ENCODE data around the gene TBX4. TPM values are rescaled to one million over a fixed set of nuclear protein-coding genes. Genes with fewer than 3 reads are reported as not detected.

Gene TBX4
- total and polyA plus RNA-seq, 2 experiments from 2014 or later = not detected

- Histone ChIP-seq H4K20me1 (ENCODE audit: insufficient read depth) (no peaks in the 10 kb centered on the region), H3K4me1 (ENCODE audit: insufficient read depth) (peaks cover 8% of the 10 kb centered on the region; the same call in 1 of the 2 replicates), H3K4me3 (peak overlapping the region; percentile 75), H3K9me3 (ENCODE audit: low read depth) (no peaks in the 10 kb centered on the region), H2AFZ (peak overlapping the region; percentile 95), H3F3A (ENCODE audit: insufficient read depth) (peaks cover 7% of the 10 kb centered on the region; the same call in 1 of the 2 replicates), H3K9me2 (ENCODE audit: insufficient read depth) (no peaks in the 10 kb centered on the region), H3K4me2 (ENCODE audit: unreplicated experiment) (peak overlapping the region; percentile 87), H3K27ac (peak overlapping the region; percentile 55; the same call in 1 of the 2 replicates), H3K36me3 (ENCODE audit: low read depth) (no peaks in the 10 kb centered on the region), H3K9ac (peak overlapping the region; percentile 79), H3K79me2 (ENCODE audit: insufficient read depth) (no peaks in the 10 kb centered on the region), H3K27me3 (replicated peaks; ENCODE audit: insufficient read depth) (no peaks in the 10 kb centered on the region; the same call in 1 of the 2 replicates)
- TF ChIP-seq EZH2 (IDR thresholded peaks at IDR 0.05; ENCODE audit: insufficient read depth, poor library complexity, severe bottlenecking) (no peak), EZH2phosphoT487 (IDR thresholded peaks at IDR 0.05; ENCODE audit: insufficient read depth, low read depth) (no peak)
- DNase-seq = no peak
- WGBS, 2 experiments (ENCODE audit: low coverage in 1 of 2, low lambda C conversion rate in 2 of 2, missing lambda C conversion rate in 2 of 2) = 28 to 32% methylated on average over 28 to 38 of the region's 38 CpGs
- in situ Hi-C loops (cut with MboI) = no loop called here
Observed at GRCh38 chr17:61412860-61413660, 39.2 kb upstream of the TBX4 start.

GRCh38 chr17:61413661-61414126 lies 38.5 kb upstream of the TBX4 start:
- TF ChIP-seq EZH2 (IDR thresholded peaks at IDR 0.05; ENCODE audit: insufficient read depth, poor library complexity, severe bottlenecking) (no peak), EZH2phosphoT487 (IDR thresholded peaks at IDR 0.05; ENCODE audit: insufficient read depth, low read depth) (no peak)
- DNase-seq = no peak
- Histone ChIP-seq H4K20me1 (ENCODE audit: insufficient read depth) (no peaks in the 10 kb centered on the region), H3K36me3 (ENCODE audit: low read depth) (no peaks in the 10 kb centered on the region), H3K27me3 (replicated peaks; ENCODE audit: insufficient read depth) (no peaks in the 10 kb centered on the region; the same call in 1 of the 2 replicates), H3K4me3 (no peak overlapping the region; the same call in 1 of the 2 replicates), H3F3A (ENCODE audit: insufficient read depth) (peaks cover 7% of the 10 kb centered on the region; the same call in 1 of the 2 replicates), H3K4me1 (ENCODE audit: insufficient read depth) (peaks cover 8% of the 10 kb centered on the region; the same call in 1 of the 2 replicates), H3K79me2 (ENCODE audit: insufficient read depth) (no peaks in the 10 kb centered on the region), H3K9ac (no peak overlapping the region), H3K9me3 (ENCODE audit: low read depth) (no peaks in the 10 kb centered on the region), H3K9me2 (ENCODE audit: insufficient read depth) (no peaks in the 10 kb centered on the region), H3K4me2 (ENCODE audit: unreplicated experiment) (no peak overlapping the region), H3K27ac (no peak overlapping the region), H2AFZ (no peak overlapping the region)
- in situ Hi-C loops (cut with MboI) = no loop called here
- WGBS, 2 experiments (ENCODE audit: low coverage in 1 of 2, low lambda C conversion rate in 2 of 2, missing lambda C conversion rate in 2 of 2) = 92% methylated on average over 6 to 8 of the region's 8 CpGs

- TF ChIP-seq EZH2 (IDR thresholded peaks at IDR 0.05; ENCODE audit: insufficient read depth, poor library complexity, severe bottlenecking) (no peak), EZH2phosphoT487 (IDR thresholded peaks at IDR 0.05; ENCODE audit: insufficient read depth, low read depth) (no peak)
- Histone ChIP-seq H3K36me3 (ENCODE audit: low read depth) (no peaks in the 10 kb centered on the region), H3K79me2 (ENCODE audit: insufficient read depth) (no peaks in the 10 kb centered on the region), H3K4me1 (ENCODE audit: insufficient read depth) (peaks cover 8% of the 10 kb centered on the region; the same call in 1 of the 2 replicates), H3K9ac (no peak overlapping the region), H2AFZ (no peak overlapping the region), H3K27me3 (replicated peaks; ENCODE audit: insufficient read depth) (peaks cover 6% of the 10 kb centered on the region), H3K4me3 (no peak overlapping the region), H3K4me2 (ENCODE audit: unreplicated experiment) (no peak overlapping the region), H3K27ac (no peak overlapping the region), H3F3A (ENCODE audit: insufficient read depth) (peaks cover 7% of the 10 kb centered on the region; the same call in 1 of the 2 replicates), H3K9me3 (ENCODE audit: low read depth) (no peaks in the 10 kb centered on the region), H3K9me2 (ENCODE audit: insufficient read depth) (no peaks in the 10 kb centered on the region), H4K20me1 (ENCODE audit: insufficient read depth) (no peaks in the 10 kb centered on the region)
- DNase-seq = no peak
- WGBS, 2 experiments (ENCODE audit: low coverage in 1 of 2, low lambda C conversion rate in 2 of 2, missing lambda C conversion rate in 2 of 2) = 80 to 84% methylated on average over 15 to 16 of the region's 16 CpGs
- in situ Hi-C loops (cut with MboI) = no loop called here
Observed at GRCh38 chr17:61414141-61414935, 37.9 kb upstream of the TBX4 start.

- H3K79me2 ChIP-seq (ENCODE audit: insufficient read depth) = no peaks in the 10 kb centered on the region
- WGBS, 2 experiments (ENCODE audit: low coverage in 1 of 2, low lambda C conversion rate in 2 of 2, missing lambda C conversion rate in 2 of 2) = 82 to 85% methylated on average over 5 of the region's 5 CpGs
- no peak overlapping the region for H3K4me3 ChIP-seq
- no peaks in the 10 kb centered on the region for H4K20me1 ChIP-seq (ENCODE audit: insufficient read depth)
- DNase-seq = no peak
- in situ Hi-C loops (cut with MboI) = loop anchor here (5.0 kb wide), 1 partner anchor 137 kb away; no protein-coding TSS in a partner anchor
- H3K9ac ChIP-seq = no peak overlapping the region
- no peak overlapping the region for H3K4me2 ChIP-seq (ENCODE audit: unreplicated experiment)
- no peaks in the 10 kb centered on the region for H3K9me2 ChIP-seq (ENCODE audit: insufficient read depth)
- TF ChIP-seq EZH2phosphoT487 (IDR thresholded peaks at IDR 0.05; ENCODE audit: insufficient read depth, low read depth) (no peak), EZH2 (IDR thresholded peaks at IDR 0.05; ENCODE audit: insufficient read depth, poor library complexity, severe bottlenecking) (no peak)
- H3K36me3 ChIP-seq (ENCODE audit: low read depth) = no peaks in the 10 kb centered on the region
- peaks cover 8% of the 10 kb centered on the region; the same call in 1 of the 2 replicates for H3K4me1 ChIP-seq (ENCODE audit: insufficient read depth)
- no peaks in the 10 kb centered on the region for H3K9me3 ChIP-seq (ENCODE audit: low read depth)
- peaks cover 7% of the 10 kb centered on the region for H3K27me3 ChIP-seq (replicated peaks; ENCODE audit: insufficient read depth)
- H2AFZ ChIP-seq = no peak overlapping the region
- no peak overlapping the region for H3K27ac ChIP-seq
- H3F3A ChIP-seq (ENCODE audit: insufficient read depth) = peaks cover 7% of the 10 kb centered on the region; the same call in 1 of the 2 replicates
Observed at GRCh38 chr17:61414936-61415251, 37.3 kb upstream of the TBX4 start.
